ENCODE data around the gene SCAF1. TPM values are rescaled to one million over a fixed set of nuclear protein-coding genes. Genes with fewer than 3 reads are reported as not detected.
A peak's percentile ranks its signal among the peaks of the same experiment; 100 is the strongest.

The SCAF1 gene
- total and polyA plus RNA-seq, 9 of the 15 experiments (the other 6 are each of a cell fraction or from before 2014, with no cell fraction given), result 0.20 to 79.0 (median 4.9) TPM

DNA sequence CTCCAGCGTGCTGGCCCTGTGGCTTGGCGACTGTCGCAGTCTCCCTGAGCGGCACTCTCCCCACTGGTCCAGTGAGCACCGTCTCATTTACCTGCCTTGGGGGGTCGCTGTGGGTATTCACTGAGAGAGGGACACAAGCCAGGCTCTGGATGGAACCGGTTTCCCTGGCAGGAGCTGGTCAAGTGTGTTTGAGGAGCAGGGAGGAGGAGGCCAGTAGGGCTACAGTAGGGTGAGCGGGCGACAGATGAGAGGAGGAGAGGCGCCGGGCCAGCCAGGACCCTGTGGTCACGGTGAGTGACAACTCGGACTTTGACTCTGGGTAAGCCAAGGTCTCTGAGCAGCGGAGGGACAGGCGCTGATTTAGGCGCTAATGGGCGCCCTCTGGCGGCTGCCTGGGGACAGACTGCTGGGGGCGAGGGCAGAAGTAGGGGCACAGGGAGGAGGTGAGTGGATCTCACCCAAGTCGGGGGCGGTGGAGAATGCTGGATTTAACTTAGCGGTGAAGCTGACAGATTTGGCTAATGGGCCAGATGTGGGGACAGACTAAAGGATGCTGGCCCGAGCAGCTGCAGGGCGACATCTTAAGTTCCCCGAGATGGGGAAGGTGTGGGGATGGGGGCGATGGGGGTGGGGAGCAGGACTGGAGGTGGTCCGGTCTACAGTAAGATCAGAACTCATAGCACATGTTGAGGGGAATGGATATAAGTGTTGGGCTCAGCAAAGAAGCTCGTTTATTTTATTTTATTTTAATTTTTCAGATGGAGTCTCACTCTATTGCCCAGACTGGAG, 30.3 kb downstream of the SCAF1 start (continued):
- no peak for TF ChIP-seq ZNF3 (CRISPR knock-in tag; IDR thresholded peaks at IDR 0.05)
- 0 out of 2 replicates have a peak, but pooled peaks have one; percentile 54 for TF ChIP-seq NR1H2 (CRISPR knock-in tag; IDR thresholded peaks at IDR 0.05)
- peak; percentile 24; the same call in 1 of the 2 replicates for TF ChIP-seq STAG1 (CRISPR knock-in tag; IDR thresholded peaks at IDR 0.05; ENCODE audit: borderline replicate concordance)
- no peak for TF ChIP-seq TAF1 (IDR thresholded peaks at IDR 0.05; ENCODE audit: control insufficient read depth, extremely low read depth, insufficient read depth, low read length, severe bottlenecking)
- no peak for TF ChIP-seq MCM5 (IDR thresholded peaks at IDR 0.05; ENCODE audit: low read depth)
- TF ChIP-seq ZNF212 (CRISPR knock-in tag; IDR thresholded peaks at IDR 0.05), result no peak
- 0 out of 2 replicates have a peak, but pooled peaks have one; percentile 36 for TF ChIP-seq MBD2 (IDR thresholded peaks at IDR 0.05; ENCODE audit: borderline replicate concordance, low read depth)
- TF ChIP-seq XRCC3 (IDR thresholded peaks at IDR 0.05), result no peak
- TF ChIP-seq NONO (IDR thresholded peaks at IDR 0.05; ENCODE audit: low read depth in 2 of 2, low read length in 1 of 2), result 0 out of 4 replicates have a peak, but pooled peaks of 1 of the 2 experiments have one; percentile 11
- peak; percentile 44 to 53; a peak in 2 of 4 replicates for TF ChIP-seq MNT (conservative IDR thresholded peaks at IDR 0.05)
- TF ChIP-seq, protein P1, sequence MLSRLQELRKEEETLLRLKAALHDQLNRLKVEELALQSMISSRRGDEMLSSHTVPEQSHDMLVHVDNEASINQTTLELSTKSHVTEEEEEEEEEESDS (CRISPR knock-in tag; IDR thresholded peaks at IDR 0.05), result no peak
- no peak for TF ChIP-seq HDAC6 (IDR thresholded peaks at IDR 0.05; ENCODE audit: low read depth, low read length)
- no peak for TF ChIP-seq HBP1 (CRISPR knock-in tag; IDR thresholded peaks at IDR 0.05)
- no peak for TF ChIP-seq BDP1 (IDR thresholded peaks at IDR 0.05; ENCODE audit: insufficient read depth, insufficient read length)
- no peak for TF ChIP-seq FOXO4 (CRISPR knock-in tag; IDR thresholded peaks at IDR 0.05)
- TF ChIP-seq KAT8 (IDR thresholded peaks at IDR 0.05; ENCODE audit: low read depth), result no peak
- TF ChIP-seq, protein P2, sequence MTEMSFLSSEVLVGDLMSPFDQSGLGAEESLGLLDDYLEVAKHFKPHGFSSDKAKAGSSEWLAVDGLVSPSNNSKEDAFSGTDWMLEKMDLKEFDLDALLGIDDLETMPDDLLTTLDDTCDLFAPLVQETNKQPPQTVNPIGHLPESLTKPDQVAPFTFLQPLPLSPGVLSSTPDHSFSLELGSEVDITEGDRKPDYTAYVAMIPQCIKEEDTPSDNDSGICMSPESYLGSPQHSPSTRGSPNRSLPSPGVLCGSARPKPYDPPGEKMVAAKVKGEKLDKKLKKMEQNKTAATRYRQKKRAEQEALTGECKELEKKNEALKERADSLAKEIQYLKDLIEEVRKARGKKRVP (CRISPR knock-in tag; IDR thresholded peaks at IDR 0.05), result peak; percentile 48; the same call in 1 of the 2 replicates
- no peak; the same call in 1 of the 2 replicates for TF ChIP-seq HCFC1 (IDR thresholded peaks at IDR 0.05; ENCODE audit: low read depth, low read length)
- TF ChIP-seq HMGN3 (IDR thresholded peaks at IDR 0.05; ENCODE audit: borderline replicate concordance, extremely low read depth, insufficient read length, low read depth, low read length), result peak; percentile 37
- TF ChIP-seq MAX (CRISPR knock-in tag; IDR thresholded peaks at IDR 0.05), result 0 out of 2 replicates have a peak, but pooled peaks have one; percentile 11
- peak; percentile 67 for TF ChIP-seq TRIM28 (IDR thresholded peaks at IDR 0.05)
- no peak for TF ChIP-seq FOSL1 (tag; conservative IDR thresholded peaks at IDR 0.05)

Measured in K562 (cell line).